Endothelial cell of umbilical vein (primary cell): ENCODE data around the gene GZF1. TPM values are rescaled to one million over a fixed set of nuclear protein-coding genes. Genes with fewer than 3 reads are reported as not detected.

ENCODE experiments used
- BruUV-seq: library from RNA; stranded (reverse); fragments of 400-500 nt; replicated peaks from 2 replicates; lab custom pipeline; 2021; lab: Mats Ljungman, UMichigan
- CTCF ChIA-PET: fragments of 300-600, 350-600 bp; sonication (Branson Sonifier 250); formaldehyde crosslinking; loops from one replicate; lab custom pipeline; 2021; ENCODE audit warnings: antibody characterized with exemption, inconsistent platforms; lab: Charles Lee
- POLR2A ChIA-PET: fragments of 300-600, 350-600 bp; sonication (Branson Sonifier 250); formaldehyde crosslinking; loops from one replicate; lab custom pipeline; 2021; ENCODE audit warnings: antibody characterized with exemption, inconsistent platforms; lab: Charles Lee
- DNase-seq: peaks from one replicate; pipeline ENCODE4 v3.0.0-alpha.2; 2011; ENCODE audit warnings: low read depth, low spot score
- FAIRE-seq: peaks from 2 replicates; lab custom pipeline; 2011; peaks lifted over from hg19 to GRCh38; lab: Jason Lieb, UNC
- H2AFZ ChIP-seq: 2 replicates; pipeline ENCODE4 v1.6.0; 2012; ENCODE audit warnings: low read depth, low read length, control low read depth, inconsistent platforms
- H3K27ac ChIP-seq: 2 replicates; pipeline ENCODE4 v1.5.1; 2011; ENCODE audit warnings: low read depth, mild to moderate bottlenecking, control low read depth, low read length, moderate library complexity; ENCODE audit not compliant: insufficient read depth
- H3K27me3 ChIP-seq, 2 experiments: 2 replicates each; pipeline versions ENCODE4 v1.6.0 to v1.6.1; 2011; ENCODE audit warnings: low read length in 2 of 2, mixed read lengths in 1 of 2; ENCODE audit not compliant: control insufficient read depth in 2 of 2, insufficient read depth in 2 of 2
- H3K36me3 ChIP-seq, 2 experiments: 2 replicates in 1 of 2; 3 replicates in 1 of 2; pipeline ENCODE4 v1.5.1; 2011; ENCODE audit warnings: low read length in 2 of 2, mild to moderate bottlenecking in 1 of 2, moderate library complexity in 1 of 2; ENCODE audit not compliant: control insufficient read depth in 2 of 2, insufficient read depth in 2 of 2; ENCODE audit errors: extremely low read depth in 1 of 2
- H3K4me1 ChIP-seq: 3 replicates; pipeline ENCODE4 v1.5.1; 2011; ENCODE audit warnings: mild to moderate bottlenecking, low read length; ENCODE audit not compliant: control insufficient read depth, insufficient read depth; ENCODE audit errors: extremely low read depth
- H3K4me2 ChIP-seq: 2 replicates; pipeline ENCODE4 v1.6.1; 2011; ENCODE audit warnings: low read length, control low read depth, mixed read lengths; ENCODE audit not compliant: insufficient read depth
- H3K4me3 ChIP-seq, 3 experiments: fragments of 200-600 bp in 1 of 3; sonication (generic), shearing (Covaris generic) in 1 of 3; replicated peaks in 1 of 3; 2 replicates each; pipeline ENCODE4 v1.5.1; 2011 to 2016; ENCODE audit warnings: control low read depth in 3 of 3, low read length in 3 of 3, mild to moderate bottlenecking in 2 of 3, inconsistent platforms in 1 of 3, low read depth in 1 of 3, moderate library complexity in 1 of 3; ENCODE audit not compliant: insufficient read depth in 1 of 3
- H3K79me2 ChIP-seq: 2 replicates; pipeline ENCODE4 v1.6.0; 2012; ENCODE audit warnings: low read length, inconsistent platforms; ENCODE audit not compliant: control insufficient read depth, insufficient read depth
- H3K9ac ChIP-seq: replicated peaks from 2 replicates; pipeline ENCODE3; 2011; ENCODE audit warnings: low read length, control low read depth; ENCODE audit not compliant: insufficient read depth; ENCODE audit errors: extremely low read depth
- H3K9me1 ChIP-seq: replicated peaks from 3 replicates; pipeline ENCODE4 v1.6.0; 2011; ENCODE audit warnings: mild to moderate bottlenecking, low read length; ENCODE audit not compliant: control insufficient read depth, insufficient read depth; ENCODE audit errors: extremely low read depth
- H3K9me3 ChIP-seq: replicated peaks from 2 replicates; pipeline ENCODE4 v1.5.1; 2012; ENCODE audit warnings: low read length, inconsistent platforms; ENCODE audit not compliant: control insufficient read depth, insufficient read depth
- H4K20me1 ChIP-seq: replicated peaks from 2 replicates; pipeline ENCODE3; 2011; ENCODE audit warnings: mild to moderate bottlenecking, low read length; ENCODE audit not compliant: control insufficient read depth, insufficient read depth; ENCODE audit errors: extremely low read depth
- CTCF ChIP-seq, 2 donors: IDR thresholded peaks; 1 replicate in 1 of 2; 2 replicates in 1 of 2; pipeline ENCODE4 v1.5.1; 2011; ENCODE audit warnings: low read length in 2 of 2, mild to moderate bottlenecking in 2 of 2, moderate library complexity in 2 of 2, control low read depth in 1 of 2, inconsistent platforms in 1 of 2, low read depth in 1 of 2; ENCODE audit not compliant: insufficient read depth in 1 of 2; ENCODE audit errors: extremely low read depth in 1 of 2
- EZH2 ChIP-seq: IDR thresholded peaks from 2 replicates; pipeline ENCODE4 v1.6.1; 2012; ENCODE audit warnings: borderline replicate concordance, low read depth, mild to moderate bottlenecking, moderate library complexity, low read length, inconsistent platforms; ENCODE audit not compliant: severe bottlenecking
- FOS ChIP-seq: IDR thresholded peaks from 2 replicates; pipeline ENCODE4 v1.6.1; 2011; ENCODE audit warnings: mild to moderate bottlenecking, low read length, moderate library complexity, borderline replicate concordance; ENCODE audit not compliant: insufficient read depth
- GATA2 ChIP-seq: IDR thresholded peaks from 2 replicates; pipeline ENCODE4 v1.7.0; 2011; ENCODE audit warnings: low read depth, mild to moderate bottlenecking, moderate library complexity, mixed read lengths, low read length; ENCODE audit not compliant: insufficient read length, insufficient read depth
- JUN ChIP-seq: IDR thresholded peaks from 2 replicates; pipeline ENCODE4 v1.6.1; 2011; ENCODE audit warnings: borderline replicate concordance, low read depth; ENCODE audit not compliant: insufficient read length, insufficient read depth
- MAX ChIP-seq: IDR thresholded peaks from 2 replicates; pipeline ENCODE4 v1.6.1; 2011; ENCODE audit not compliant: insufficient read depth, insufficient read length
- MYC ChIP-seq: IDR thresholded peaks from one replicate; pipeline ENCODE4 v1.6.1; 2011; ENCODE audit warnings: mild to moderate bottlenecking, low read depth, low read length
- POLR2AphosphoS5 ChIP-seq: IDR thresholded peaks from 2 replicates; pipeline ENCODE4 v1.6.1; 2012; ENCODE audit warnings: low read depth, mild to moderate bottlenecking, control low read depth, low read length, moderate library complexity; ENCODE audit not compliant: insufficient read depth
- dilution Hi-C: fragments of 300-500 bp; cut with MboI; formaldehyde crosslinking; loops from one replicate; pipeline ENCODE4 v1.15.0; 2019; ENCODE audit warnings: low sequenced_read_pairs; ENCODE audit not compliant: extremely low pct_ligation_motif_present
- intact Hi-C: fragments of 100-400 bp; cut with micrococcal nuclease; formaldehyde crosslinking; loops from one replicate; pipeline ENCODE4 v1.10.0; 2022
- polyA plus RNA-seq, 4 experiments: library from polyadenylated mRNA; depleted of rRNA in 3 of 4; stranded (reverse) in 3 of 4; unstranded in 1 of 4; fragments of >200 nt; gene quantifications; 2 replicates each; pipeline versions ENCODE4 v1.2.1 to v1.2.3, GENCODE V29; 2011 to 2012; ENCODE audit warnings: missing spikeins in 1 of 4
- total RNA-seq: library from RNA; stranded (reverse); gene quantifications from 2 replicates; pipeline ENCODE4 v1.2.3, GENCODE V29; 2021

GZF1 gene
- total and polyA plus RNA-seq, 2 donors (not counting 3 experiments of a cell fraction or from before 2014, with no cell fraction given), result 9.7 to 10.0 TPM

GRCh38 chr20:23417861-23418260, 55.9 kb downstream of the GZF1 start:
- H3K27ac ChIP-seq, result no peak overlapping the region
- ChIA-PET POLR2A (no interaction called here), CTCF (interaction anchor here (1.3 to 2.0 kb wide), 3 partner anchors 38 to 367 kb away, joined by 3 to 4 read pairs (median 4); no protein-coding TSS in a partner anchor)
- H2AFZ ChIP-seq, result no peak overlapping the region
- no peak overlapping the region for H3K9ac ChIP-seq
- peaks cover 68% of the 10 kb centered on the region for H3K79me2 ChIP-seq
- no peaks in the 10 kb centered on the region for H3K9me3 ChIP-seq
- peaks cover 8% of the 10 kb centered on the region for H3K4me1 ChIP-seq
- TF ChIP-seq EZH2 (no peak), POLR2AphosphoS5 (no peak), MYC (no peak), CTCF (IDR thresholded peaks at IDR 0.05; ENCODE audit: extremely low read depth in 1 of 2, insufficient read depth in 1 of 2, low read depth in 1 of 2, low read length in 2 of 2) (no peak), JUN (no peak), FOS (no peak), MAX (no peak), GATA2 (no peak)
- intact Hi-C loops (no loop called here), dilution Hi-C loops (no loop called here)
- H3K4me2 ChIP-seq, result no peak overlapping the region
- H4K20me1 ChIP-seq, result no peaks in the 10 kb centered on the region
- no TSS peak for BruUV-seq
- FAIRE-seq (no peak), DNase-seq (no peak)
- H3K36me3 ChIP-seq, result no peaks in the 10 kb centered on the region
- H3K9me1 ChIP-seq, result no peaks in the 10 kb centered on the region
- no peak overlapping the region for H3K4me3 ChIP-seq
- H3K27me3 ChIP-seq, result no peaks in the 10 kb centered on the region
